GM23338 (cell line): ENCODE data around the gene REEP1.

Experiments
- EZH2 ChIP-seq: fragments of 200-600 bp; sonication (generic); IDR thresholded peaks from one replicate; pipeline ENCODE4 v1.8.0; 2017; ENCODE audit warnings: antibody characterized with exemption, mild to moderate bottlenecking, low read depth; ENCODE audit not compliant: unreplicated experiment
- JUNB ChIP-seq: IDR thresholded peaks from one replicate; pipeline ENCODE4 v1.6.1; 2016; ENCODE audit warnings: antibody characterized with exemption; ENCODE audit not compliant: unreplicated experiment
- POLR2AphosphoS5 ChIP-seq: IDR thresholded peaks from 2 replicates; pipeline ENCODE4 v1.6.1; 2016; ENCODE audit warnings: antibody characterized with exemption, low read depth
- TF ChIP-seq, protein P1 (sequence below), 2 experiments: fragments of 200-600 bp in 1 of 2; sonication (generic) in 1 of 2; conservative IDR thresholded peaks; 2 replicates each; pipeline versions ENCODE4 v1.5.1 to v1.6.1; 2016 to 2017; ENCODE audit warnings: antibody characterized with exemption in 2 of 2, low read depth in 2 of 2, mild to moderate bottlenecking in 2 of 2, moderate library complexity in 1 of 2
- TF ChIP-seq, protein P2 (sequence below): IDR thresholded peaks from one replicate; pipeline ENCODE4 v1.6.1; 2018; ENCODE audit warnings: antibody characterized with exemption; ENCODE audit not compliant: unreplicated experiment
- TF ChIP-seq, protein P3 (sequence below): fragments of 250-450 bp; sonication (Bioruptor Pico); IDR thresholded peaks from 2 replicates; pipeline ENCODE4 v1.5.0; 2020; ENCODE audit warnings: mild to moderate bottlenecking, moderate library complexity

DNA sequence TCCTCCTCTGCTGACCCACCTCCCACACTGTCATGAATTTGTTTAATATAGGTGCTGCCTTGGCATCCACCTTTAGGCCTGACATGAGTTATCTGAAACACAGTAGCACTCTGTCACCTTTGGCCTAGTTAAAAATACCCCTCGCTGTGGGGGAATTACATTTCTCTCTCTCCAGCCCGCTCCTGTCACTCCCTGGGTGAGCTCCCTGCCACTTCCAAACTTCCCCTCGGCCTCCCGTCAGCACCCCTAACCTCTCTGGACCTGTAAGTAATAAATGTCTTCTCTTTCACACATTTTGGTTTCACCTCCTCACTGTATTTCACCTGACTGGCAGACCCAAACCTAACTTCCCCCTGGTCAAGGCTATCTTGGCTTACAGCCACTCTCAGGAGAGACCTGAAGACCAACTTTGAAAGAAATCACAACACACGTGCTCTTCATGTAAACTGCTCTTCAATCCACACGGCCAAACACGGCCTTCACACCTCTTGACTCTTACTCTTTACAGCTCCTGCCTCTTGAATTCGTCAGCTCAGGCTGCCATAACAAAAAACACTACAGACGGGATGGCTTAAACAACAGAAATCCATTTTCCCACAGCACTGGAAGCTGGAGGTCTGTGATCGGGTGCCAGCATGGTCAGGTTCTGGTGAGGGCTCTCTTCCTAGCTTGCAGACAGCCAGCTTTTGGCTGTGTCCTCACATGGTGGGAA, 28.3 kb downstream of the REEP1 start:
- TF ChIP-seq EZH2 (no peak), POLR2AphosphoS5 (no peak), JUNB (no peak)
- TF ChIP-seq, protein P1, sequence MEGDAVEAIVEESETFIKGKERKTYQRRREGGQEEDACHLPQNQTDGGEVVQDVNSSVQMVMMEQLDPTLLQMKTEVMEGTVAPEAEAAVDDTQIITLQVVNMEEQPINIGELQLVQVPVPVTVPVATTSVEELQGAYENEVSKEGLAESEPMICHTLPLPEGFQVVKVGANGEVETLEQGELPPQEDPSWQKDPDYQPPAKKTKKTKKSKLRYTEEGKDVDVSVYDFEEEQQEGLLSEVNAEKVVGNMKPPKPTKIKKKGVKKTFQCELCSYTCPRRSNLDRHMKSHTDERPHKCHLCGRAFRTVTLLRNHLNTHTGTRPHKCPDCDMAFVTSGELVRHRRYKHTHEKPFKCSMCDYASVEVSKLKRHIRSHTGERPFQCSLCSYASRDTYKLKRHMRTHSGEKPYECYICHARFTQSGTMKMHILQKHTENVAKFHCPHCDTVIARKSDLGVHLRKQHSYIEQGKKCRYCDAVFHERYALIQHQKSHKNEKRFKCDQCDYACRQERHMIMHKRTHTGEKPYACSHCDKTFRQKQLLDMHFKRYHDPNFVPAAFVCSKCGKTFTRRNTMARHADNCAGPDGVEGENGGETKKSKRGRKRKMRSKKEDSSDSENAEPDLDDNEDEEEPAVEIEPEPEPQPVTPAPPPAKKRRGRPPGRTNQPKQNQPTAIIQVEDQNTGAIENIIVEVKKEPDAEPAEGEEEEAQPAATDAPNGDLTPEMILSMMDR (conservative IDR thresholded peaks at IDR 0.05; ENCODE audit: low read depth in 2 of 2) = no peak
- TF ChIP-seq, protein P2, sequence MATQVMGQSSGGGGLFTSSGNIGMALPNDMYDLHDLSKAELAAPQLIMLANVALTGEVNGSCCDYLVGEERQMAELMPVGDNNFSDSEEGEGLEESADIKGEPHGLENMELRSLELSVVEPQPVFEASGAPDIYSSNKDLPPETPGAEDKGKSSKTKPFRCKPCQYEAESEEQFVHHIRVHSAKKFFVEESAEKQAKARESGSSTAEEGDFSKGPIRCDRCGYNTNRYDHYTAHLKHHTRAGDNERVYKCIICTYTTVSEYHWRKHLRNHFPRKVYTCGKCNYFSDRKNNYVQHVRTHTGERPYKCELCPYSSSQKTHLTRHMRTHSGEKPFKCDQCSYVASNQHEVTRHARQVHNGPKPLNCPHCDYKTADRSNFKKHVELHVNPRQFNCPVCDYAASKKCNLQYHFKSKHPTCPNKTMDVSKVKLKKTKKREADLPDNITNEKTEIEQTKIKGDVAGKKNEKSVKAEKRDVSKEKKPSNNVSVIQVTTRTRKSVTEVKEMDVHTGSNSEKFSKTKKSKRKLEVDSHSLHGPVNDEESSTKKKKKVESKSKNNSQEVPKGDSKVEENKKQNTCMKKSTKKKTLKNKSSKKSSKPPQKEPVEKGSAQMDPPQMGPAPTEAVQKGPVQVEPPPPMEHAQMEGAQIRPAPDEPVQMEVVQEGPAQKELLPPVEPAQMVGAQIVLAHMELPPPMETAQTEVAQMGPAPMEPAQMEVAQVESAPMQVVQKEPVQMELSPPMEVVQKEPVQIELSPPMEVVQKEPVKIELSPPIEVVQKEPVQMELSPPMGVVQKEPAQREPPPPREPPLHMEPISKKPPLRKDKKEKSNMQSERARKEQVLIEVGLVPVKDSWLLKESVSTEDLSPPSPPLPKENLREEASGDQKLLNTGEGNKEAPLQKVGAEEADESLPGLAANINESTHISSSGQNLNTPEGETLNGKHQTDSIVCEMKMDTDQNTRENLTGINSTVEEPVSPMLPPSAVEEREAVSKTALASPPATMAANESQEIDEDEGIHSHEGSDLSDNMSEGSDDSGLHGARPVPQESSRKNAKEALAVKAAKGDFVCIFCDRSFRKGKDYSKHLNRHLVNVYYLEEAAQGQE = no peak
- TF ChIP-seq, protein P3, sequence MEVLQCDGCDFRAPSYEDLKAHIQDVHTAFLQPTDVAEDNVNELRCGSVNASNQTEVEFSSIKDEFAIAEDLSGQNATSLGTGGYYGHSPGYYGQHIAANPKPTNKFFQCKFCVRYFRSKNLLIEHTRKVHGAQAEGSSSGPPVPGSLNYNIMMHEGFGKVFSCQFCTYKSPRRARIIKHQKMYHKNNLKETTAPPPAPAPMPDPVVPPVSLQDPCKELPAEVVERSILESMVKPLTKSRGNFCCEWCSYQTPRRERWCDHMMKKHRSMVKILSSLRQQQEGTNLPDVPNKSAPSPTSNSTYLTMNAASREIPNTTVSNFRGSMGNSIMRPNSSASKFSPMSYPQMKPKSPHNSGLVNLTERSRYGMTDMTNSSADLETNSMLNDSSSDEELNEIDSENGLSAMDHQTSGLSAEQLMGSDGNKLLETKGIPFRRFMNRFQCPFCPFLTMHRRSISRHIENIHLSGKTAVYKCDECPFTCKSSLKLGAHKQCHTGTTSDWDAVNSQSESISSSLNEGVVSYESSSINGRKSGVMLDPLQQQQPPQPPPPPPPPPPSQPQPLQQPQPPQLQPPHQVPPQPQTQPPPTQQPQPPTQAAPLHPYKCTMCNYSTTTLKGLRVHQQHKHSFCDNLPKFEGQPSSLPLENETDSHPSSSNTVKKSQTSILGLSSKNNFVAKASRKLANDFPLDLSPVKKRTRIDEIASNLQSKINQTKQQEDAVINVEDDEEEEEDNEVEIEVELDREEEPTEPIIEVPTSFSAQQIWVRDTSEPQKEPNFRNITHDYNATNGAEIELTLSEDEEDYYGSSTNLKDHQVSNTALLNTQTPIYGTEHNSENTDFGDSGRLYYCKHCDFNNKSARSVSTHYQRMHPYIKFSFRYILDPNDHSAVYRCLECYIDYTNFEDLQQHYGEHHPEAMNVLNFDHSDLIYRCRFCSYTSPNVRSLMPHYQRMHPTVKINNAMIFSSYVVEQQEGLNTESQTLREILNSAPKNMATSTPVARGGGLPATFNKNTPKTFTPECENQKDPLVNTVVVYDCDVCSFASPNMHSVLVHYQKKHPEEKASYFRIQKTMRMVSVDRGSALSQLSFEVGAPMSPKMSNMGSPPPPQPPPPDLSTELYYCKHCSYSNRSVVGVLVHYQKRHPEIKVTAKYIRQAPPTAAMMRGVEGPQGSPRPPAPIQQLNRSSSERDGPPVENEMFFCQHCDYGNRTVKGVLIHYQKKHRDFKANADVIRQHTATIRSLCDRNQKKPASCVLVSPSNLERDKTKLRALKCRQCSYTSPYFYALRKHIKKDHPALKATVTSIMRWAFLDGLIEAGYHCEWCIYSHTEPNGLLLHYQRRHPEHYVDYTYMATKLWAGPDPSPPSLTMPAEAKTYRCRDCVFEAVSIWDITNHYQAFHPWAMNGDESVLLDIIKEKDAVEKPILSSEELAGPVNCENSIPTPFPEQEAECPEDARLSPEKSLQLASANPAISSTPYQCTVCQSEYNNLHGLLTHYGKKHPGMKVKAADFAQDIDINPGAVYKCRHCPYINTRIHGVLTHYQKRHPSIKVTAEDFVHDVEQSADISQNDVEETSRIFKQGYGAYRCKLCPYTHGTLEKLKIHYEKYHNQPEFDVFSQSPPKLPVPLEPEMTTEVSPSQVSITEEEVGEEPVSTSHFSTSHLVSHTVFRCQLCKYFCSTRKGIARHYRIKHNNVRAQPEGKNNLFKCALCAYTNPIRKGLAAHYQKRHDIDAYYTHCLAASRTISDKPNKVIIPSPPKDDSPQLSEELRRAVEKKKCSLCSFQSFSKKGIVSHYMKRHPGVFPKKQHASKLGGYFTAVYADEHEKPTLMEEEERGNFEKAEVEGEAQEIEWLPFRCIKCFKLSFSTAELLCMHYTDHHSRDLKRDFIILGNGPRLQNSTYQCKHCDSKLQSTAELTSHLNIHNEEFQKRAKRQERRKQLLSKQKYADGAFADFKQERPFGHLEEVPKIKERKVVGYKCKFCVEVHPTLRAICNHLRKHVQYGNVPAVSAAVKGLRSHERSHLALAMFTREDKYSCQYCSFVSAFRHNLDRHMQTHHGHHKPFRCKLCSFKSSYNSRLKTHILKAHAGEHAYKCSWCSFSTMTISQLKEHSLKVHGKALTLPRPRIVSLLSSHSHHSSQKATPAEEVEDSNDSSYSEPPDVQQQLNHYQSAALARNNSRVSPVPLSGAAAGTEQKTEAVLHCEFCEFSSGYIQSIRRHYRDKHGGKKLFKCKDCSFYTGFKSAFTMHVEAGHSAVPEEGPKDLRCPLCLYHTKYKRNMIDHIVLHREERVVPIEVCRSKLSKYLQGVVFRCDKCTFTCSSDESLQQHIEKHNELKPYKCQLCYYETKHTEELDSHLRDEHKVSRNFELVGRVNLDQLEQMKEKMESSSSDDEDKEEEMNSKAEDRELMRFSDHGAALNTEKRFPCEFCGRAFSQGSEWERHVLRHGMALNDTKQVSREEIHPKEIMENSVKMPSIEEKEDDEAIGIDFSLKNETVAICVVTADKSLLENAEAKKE (CRISPR knock-in tag) = no peak
